Activated CD4-positive, alpha-beta T cell treated with anti-CD3 and anti-CD28 coated beads for 36 hours (primary cell): ENCODE results near the gene FGF11. TPM values are rescaled to one million over a fixed set of nuclear protein-coding genes. Genes with fewer than 3 reads are reported as not detected.
A peak's percentile ranks its signal among the peaks of the same experiment; 100 is the strongest.

Source experiments
- ATAC-seq: fragments of 200-7000 bp; cut with Tn5 transposase; one replicate; pipeline ENCODE4 v1.10.0; 2021; ENCODE audit warnings: mild to moderate bottlenecking, moderate library complexity
- CTCF ChIA-PET: fragments of 350-600 bp; sonication (Branson Sonifier 250); formaldehyde crosslinking; loops from one replicate; lab custom pipeline; 2021; ENCODE audit warnings: antibody characterized with exemption; lab: Charles Lee
- POLR2A ChIA-PET: fragments of 350-600 bp; sonication (Branson Sonifier 250); formaldehyde crosslinking; loops from one replicate; lab custom pipeline; 2021; ENCODE audit warnings: antibody characterized with exemption, inconsistent platforms; lab: Charles Lee
- DNase-seq: peaks from one replicate; pipeline ENCODE4 v3.0.0-alpha.2; 2020
- H3K27ac Mint-ChIP-seq: one replicate; pipeline ENCODE4 v1.8.0; 2021; ENCODE audit warnings: mixed read lengths
- H3K27me3 Mint-ChIP-seq: one replicate; pipeline ENCODE4 v1.8.0; 2021; ENCODE audit warnings: mixed read lengths
- H3K36me3 Mint-ChIP-seq: one replicate; pipeline ENCODE4 v1.8.0; 2021; ENCODE audit warnings: low read depth, mixed read lengths
- H3K4me1 Mint-ChIP-seq: one replicate; pipeline ENCODE4 v1.8.0; 2021; ENCODE audit warnings: mixed read lengths
- H3K4me3 Mint-ChIP-seq: one replicate; pipeline ENCODE4 v1.8.0; 2021; ENCODE audit warnings: mild to moderate bottlenecking, moderate library complexity, mixed read lengths
- H3K9me3 Mint-ChIP-seq: one replicate; pipeline ENCODE4 v1.8.0; 2021; ENCODE audit warnings: low read depth, mixed read lengths
- intact Hi-C, 2 experiments: fragments of 100-400 bp; cut with DNase I in 1 of 2; cut with micrococcal nuclease in 1 of 2; formaldehyde crosslinking; loops; one replicate each; pipeline versions ENCODE4 v1.14.2 to v1.15.1; 2022 to 2024; cut with DNase I, micrococcal nuclease
- total RNA-seq, 2 experiments: library from RNA; stranded (reverse); gene quantifications; one replicate each; pipeline ENCODE4 v1.2.3, GENCODE V29; 2021

FGF11 gene
- total RNA-seq, result 10 to 100 TPM in 1 of 2 experiments, 1 to 10 TPM in 1; 6.9 to 10.6 TPM

DNA sequence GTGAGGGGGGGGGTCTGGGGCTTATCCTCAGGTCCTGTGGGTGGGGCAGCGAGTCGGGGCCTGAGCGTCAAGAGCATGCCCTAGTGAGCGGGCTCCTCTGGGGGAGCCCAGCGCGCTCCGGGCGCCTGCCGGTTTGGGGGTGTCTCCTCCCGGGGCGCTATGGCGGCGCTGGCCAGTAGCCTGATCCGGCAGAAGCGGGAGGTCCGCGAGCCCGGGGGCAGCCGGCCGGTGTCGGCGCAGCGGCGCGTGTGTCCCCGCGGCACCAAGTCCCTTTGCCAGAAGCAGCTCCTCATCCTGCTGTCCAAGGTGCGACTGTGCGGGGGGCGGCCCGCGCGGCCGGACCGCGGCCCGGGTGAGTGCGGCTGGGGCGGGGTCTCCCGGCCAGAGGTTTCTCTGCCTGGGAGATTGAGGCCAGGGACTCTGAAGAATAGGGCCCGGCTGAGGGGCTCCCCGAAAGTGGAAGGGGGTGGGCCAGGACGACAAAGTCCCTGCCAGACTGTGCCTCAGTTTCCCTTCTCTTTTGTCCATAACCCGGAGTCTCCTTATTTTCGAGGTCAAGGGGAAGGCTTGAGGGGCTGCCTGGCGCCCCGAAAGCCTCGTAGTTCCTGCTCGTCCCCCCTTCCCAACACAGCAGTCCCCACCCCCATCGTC lies at the start of gene FGF11:
Gene FGF11 (plus strand): TSS at position 51 of the 651 bp plus-strand sequence. CDS start 109 bp downstream, at position 160.
- ChIA-PET POLR2A (interaction anchor here (0.6 kb wide), 1 partner anchor 513 kb away, joined by 3 read pairs; no protein-coding TSS in a partner anchor), CTCF (interaction anchor here (0.5 to 2.8 kb wide), 5 partner anchors 39 to 245 kb away, joined by 3 to 10 read pairs (median 5); partner anchors contain the start of gene SENP3)
- ATAC-seq (no peak), DNase-seq (peak; percentile 24)
- Mint-ChIP-seq H3K27ac (peak within 1 kb of the TSS; percentile 45), H3K4me3 (peak within 1 kb of the TSS; percentile 79), H3K4me1 (peaks cover 37% of the 10 kb centered on the region), H3K9me3 (no peaks in the 10 kb centered on the region), H3K36me3 (peaks cover 13% of the 10 kb centered on the region), H3K27me3 (peaks cover 31% of the 10 kb centered on the region)
- intact Hi-C loops, result loop anchor here (2.0 to 5.0 kb wide), 2 partner anchors 37 to 787 kb away; partner anchors contain the start of genes C17orf100 (in 1 of the 2) and MED31 (in 1 of the 2)

GRCh38 chr17:7389924-7390910 lies 49.1 kb upstream of the FGF11 start:
- Mint-ChIP-seq H3K27ac (no peak overlapping the region), H3K27me3 (no peaks in the 10 kb centered on the region), H3K4me3 (no peak overlapping the region), H3K36me3 (peaks cover 27% of the 10 kb centered on the region), H3K9me3 (no peaks in the 10 kb centered on the region), H3K4me1 (peaks cover 26% of the 10 kb centered on the region)
- ChIA-PET CTCF (no interaction called here), POLR2A (no interaction called here)
- intact Hi-C loops, result no loop called here
- ATAC-seq, result no peak
- DNase-seq, result no peak

GRCh38 chr17:7391307-7391706 lies 48.0 kb upstream of the FGF11 start:
- H3K27me3 Mint-ChIP-seq, result no peaks in the 10 kb centered on the region
- H3K36me3 Mint-ChIP-seq, result peaks cover 27% of the 10 kb centered on the region

DNA sequence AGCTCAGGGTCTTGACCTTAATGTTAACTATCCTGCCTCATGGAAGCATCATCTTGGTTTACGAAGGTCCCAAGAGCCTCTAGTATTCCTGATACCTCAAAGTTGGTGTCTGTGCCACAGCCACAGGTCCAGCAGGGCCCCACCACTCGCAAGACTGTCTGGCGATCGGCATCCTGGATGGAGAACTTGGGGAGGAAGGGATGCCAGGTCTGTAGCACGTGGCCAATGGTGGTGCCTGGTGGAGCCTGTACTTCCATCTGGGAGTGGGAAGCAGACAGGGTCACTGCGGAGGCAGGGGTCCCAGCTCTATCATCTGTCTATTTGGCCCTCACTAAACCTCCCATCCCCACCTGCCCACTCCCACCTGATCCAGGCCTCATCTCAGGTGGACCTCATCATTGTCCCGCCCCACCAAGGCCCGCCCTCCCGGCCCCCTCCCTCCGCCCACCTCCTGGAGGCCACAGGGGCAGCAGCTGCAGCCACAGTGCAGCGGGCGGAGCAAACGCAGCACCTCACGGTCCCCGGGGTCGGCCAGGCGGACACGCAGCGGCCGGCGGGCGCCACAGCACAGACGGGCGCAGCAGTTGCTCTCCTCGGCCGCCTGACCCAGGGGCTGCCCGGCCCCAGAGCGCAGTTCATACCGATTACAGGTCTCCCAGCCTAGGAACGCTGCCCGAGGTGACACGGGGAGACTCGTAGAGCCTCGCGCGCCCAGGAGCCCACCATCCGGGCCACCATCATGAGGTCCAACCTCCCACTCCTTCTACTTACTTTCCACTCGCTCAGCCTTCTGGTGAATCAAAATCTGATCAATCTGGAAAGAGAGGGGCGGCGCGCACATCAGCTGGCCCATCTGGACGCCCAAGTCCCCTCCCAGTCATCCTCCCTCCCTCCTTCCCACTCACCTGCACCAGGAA lies 46.4 kb upstream of the FGF11 start:
- ATAC-seq (no peak), DNase-seq (no peak)
- H3K4me1 Mint-ChIP-seq, result peaks cover 26% of the 10 kb centered on the region
- no peaks in the 10 kb centered on the region for H3K9me3 Mint-ChIP-seq
- peaks cover 25% of the 10 kb centered on the region for H3K36me3 Mint-ChIP-seq
- ChIA-PET POLR2A (no interaction called here), CTCF (interaction anchor here (0.7 to 1.2 kb wide), 2 partner anchors 11 to 51 kb away, joined by 3 read pairs; no protein-coding TSS in a partner anchor)
- H3K27me3 Mint-ChIP-seq, result no peaks in the 10 kb centered on the region
- peak overlapping the region; percentile 31 for H3K27ac Mint-ChIP-seq
- H3K4me3 Mint-ChIP-seq, result peak overlapping the region; percentile 88
- intact Hi-C loops, result no loop called here

More at GRCh38 chr17:7391307-7391706, 48.0 kb upstream of the FGF11 start:
- H3K4me3 Mint-ChIP-seq, result no peak overlapping the region
- no peak overlapping the region for H3K27ac Mint-ChIP-seq
- H3K4me1 Mint-ChIP-seq, result peaks cover 26% of the 10 kb centered on the region
- no peaks in the 10 kb centered on the region for H3K9me3 Mint-ChIP-seq
- ChIA-PET POLR2A (no interaction called here), CTCF (no interaction called here)
- ATAC-seq (no peak), DNase-seq (no peak)
- intact Hi-C loops, result no loop called here

DNA sequence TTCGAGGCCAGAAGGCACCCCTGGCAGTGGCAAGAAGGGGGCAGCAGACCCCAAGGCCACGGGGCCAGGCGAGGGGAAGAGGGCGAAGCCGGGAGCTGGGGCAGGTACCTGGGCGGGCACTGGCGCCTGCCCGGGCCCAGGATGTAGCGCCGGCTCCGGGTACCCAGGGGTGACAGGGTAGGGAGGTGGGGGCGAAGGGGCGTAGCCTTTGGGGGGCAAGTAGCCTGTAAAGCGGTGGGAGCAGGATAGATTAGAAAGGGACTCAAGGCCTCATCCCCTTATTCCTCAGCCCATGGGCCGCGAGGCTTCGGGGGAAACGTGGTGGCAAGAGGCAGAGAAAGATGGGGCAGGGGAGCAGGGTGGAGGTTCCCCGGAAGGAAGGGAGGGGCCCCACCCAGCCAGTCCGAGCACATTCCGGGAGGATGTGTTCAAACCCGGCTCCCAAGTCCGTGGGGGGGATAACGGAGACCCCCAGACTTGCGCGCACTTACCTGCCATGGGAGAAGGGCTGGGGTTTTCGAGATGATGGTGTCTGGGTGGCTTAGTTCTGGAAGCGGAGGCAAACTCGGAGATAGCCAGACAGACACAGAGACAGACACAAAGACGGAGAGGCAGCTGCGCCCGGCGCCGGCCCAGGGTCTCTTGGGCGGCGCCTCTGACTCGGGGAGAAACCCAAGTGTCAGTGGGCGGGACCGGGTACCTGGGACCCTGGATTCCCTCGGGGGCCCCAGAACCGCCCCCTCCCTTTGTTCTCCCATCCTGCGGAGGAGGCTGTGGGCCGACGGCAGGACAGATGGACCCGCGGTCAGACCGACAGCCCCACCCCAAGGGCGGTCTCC lies 45.5 kb upstream of the FGF11 start:
- DNase-seq (peak; percentile 73), ATAC-seq (peak; percentile 57)
- POLR2A ChIA-PET, result interaction anchor here (0.6 to 1.0 kb wide), 2 partner anchors 50 to 79 kb away, joined by 3 to 4 read pairs; no protein-coding TSS in a partner anchor
- Mint-ChIP-seq H3K27ac (peak overlapping the region; percentile 64), H3K4me1 (peaks cover 26% of the 10 kb centered on the region), H3K4me3 (peak overlapping the region; percentile 88), H3K27me3 (no peaks in the 10 kb centered on the region), H3K36me3 (peaks cover 25% of the 10 kb centered on the region), H3K9me3 (no peaks in the 10 kb centered on the region)
- CTCF ChIA-PET, result interaction anchor here (0.6 to 1.3 kb wide), 7 partner anchors 9 to 199 kb away, joined by 3 to 4 read pairs (median 3); partner anchors contain the start of gene TMEM256
- intact Hi-C loops, result loop anchor here (1.0 to 2.0 kb wide), 13 partner anchors 10 to 293 kb away; partner anchors contain the start of genes TMEM256 (in 2 of the 2), ELP5 (in 1 of the 2), NEURL4 (in 1 of the 2) and POLR2A (in 1 of the 2)

- H3K4me1 Mint-ChIP-seq, result peaks cover 26% of the 10 kb centered on the region
- CTCF ChIA-PET, result interaction anchor here (0.6 to 1.3 kb wide), 6 partner anchors 8 to 198 kb away, joined by 3 to 4 read pairs (median 3); partner anchors contain the start of gene TMEM256
These were observed 44.7 kb upstream of the FGF11 start, which contains the start of gene PLSCR3 for GRCh38 chr17:7394452-7395191. Gene PLSCR3 (minus strand): TSS chr17:7394525. CDS start chr17:7394110, 415 bp downstream.

DNA sequence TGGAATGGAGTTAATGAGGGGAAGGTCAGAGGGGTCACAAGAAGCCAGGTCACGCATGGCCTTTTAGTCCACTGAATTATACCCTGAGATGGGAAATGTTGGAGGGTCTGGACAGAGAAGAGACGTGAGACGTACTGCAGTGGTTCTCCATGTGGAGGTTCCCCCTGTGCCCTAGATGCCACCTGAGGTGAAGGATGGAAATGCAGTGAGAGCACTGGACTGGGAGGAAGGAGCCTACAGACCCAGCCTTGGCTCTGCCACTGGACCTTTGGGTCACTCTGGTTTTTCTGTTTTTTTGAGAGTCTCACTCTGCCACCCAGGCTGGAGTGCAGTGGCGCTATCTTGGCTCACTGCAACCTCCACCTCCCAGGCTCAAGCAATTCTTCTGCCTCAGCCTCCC lies 43.2 kb upstream of the FGF11 start:
- Mint-ChIP-seq H3K27ac (no peak overlapping the region), H3K36me3 (peaks cover 16% of the 10 kb centered on the region), H3K4me3 (peak overlapping the region; percentile 6), H3K4me1 (peaks cover 22% of the 10 kb centered on the region), H3K27me3 (no peaks in the 10 kb centered on the region), H3K9me3 (no peaks in the 10 kb centered on the region)
- CTCF ChIA-PET, result no interaction called here
- POLR2A ChIA-PET, result no interaction called here
- ATAC-seq, result no peak
- intact Hi-C loops, result no loop called here
- DNase-seq, result no peak

More at GRCh38 chr17:7394452-7395191, 44.7 kb upstream of the FGF11 start, which contains the start of gene PLSCR3:
- H3K36me3 Mint-ChIP-seq, result peaks cover 23% of the 10 kb centered on the region
- H3K27me3 Mint-ChIP-seq, result no peaks in the 10 kb centered on the region
- DNase-seq, result peak; percentile 90
- H3K27ac Mint-ChIP-seq, result peak within 1 kb of the TSS; percentile 95
- intact Hi-C loops, result loop anchor here (1.0 to 2.0 kb wide), 13 partner anchors 10 to 292 kb away; partner anchors contain the start of genes TMEM256 (in 2 of the 2), ELP5 (in 1 of the 2), NEURL4 (in 1 of the 2) and POLR2A (in 1 of the 2)
- POLR2A ChIA-PET, result interaction anchor here (0.6 to 1.0 kb wide), 2 partner anchors 49 to 80 kb away, joined by 3 to 4 read pairs; no protein-coding TSS in a partner anchor
- ATAC-seq, result peak; percentile 86
- peak within 1 kb of the TSS; percentile 88 for H3K4me3 Mint-ChIP-seq
- no peaks in the 10 kb centered on the region for H3K9me3 Mint-ChIP-seq

DNA sequence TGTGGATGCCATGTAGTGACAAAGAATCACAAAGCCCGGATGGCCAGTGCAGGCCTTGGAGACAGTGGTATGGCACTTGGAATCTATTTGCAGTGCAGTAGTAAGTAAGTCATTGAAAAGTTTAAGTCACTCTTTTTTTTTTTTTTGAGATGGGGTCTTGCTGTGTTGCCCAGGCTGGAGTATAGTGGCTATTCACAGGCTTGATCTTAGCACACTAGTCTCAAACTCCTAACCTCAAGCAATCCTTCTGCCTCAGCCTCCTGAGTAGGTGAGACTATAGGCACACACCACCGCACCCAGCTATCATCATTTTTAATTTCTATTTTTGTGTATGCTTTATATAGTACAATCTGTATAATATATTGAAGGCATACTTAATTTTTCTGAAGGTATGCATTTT lies 40.7 kb upstream of the FGF11 start:
- POLR2A ChIA-PET, result no interaction called here

More for the DNA sequence above, 40.7 kb upstream of the FGF11 start:
- H3K4me1 Mint-ChIP-seq, result peaks cover 12% of the 10 kb centered on the region
- H3K9me3 Mint-ChIP-seq, result no peaks in the 10 kb centered on the region
- CTCF ChIA-PET, result interaction anchor here (1.5 kb wide), 1 partner anchor 43 kb away, joined by 4 read pairs; no protein-coding TSS in a partner anchor
- no peaks in the 10 kb centered on the region for H3K27me3 Mint-ChIP-seq
- intact Hi-C loops, result no loop called here
- no peak overlapping the region for H3K27ac Mint-ChIP-seq
- no peak for ATAC-seq
- peaks cover 2% of the 10 kb centered on the region for H3K36me3 Mint-ChIP-seq
- no peak overlapping the region for H3K4me3 Mint-ChIP-seq
- DNase-seq, result no peak
